Lower leg skin (tissue), 3 donors: ENCODE measurements around the gene ABRACL.

Experiments
- CTCF ChIP-seq, 3 donors: fragments of 450-650 bp; IDR thresholded peaks; one replicate each; pipeline ENCODE4 v1.5.1; 2016; ENCODE audit warnings: antibody characterized with exemption in 3 of 3, mild to moderate bottlenecking in 3 of 3, moderate library complexity in 2 of 3
- POLR2A ChIP-seq, 2 donors: fragments of 450-650 bp; IDR thresholded peaks; one replicate each; pipeline ENCODE4 v1.6.1; 2016 to 2017; ENCODE audit warnings: antibody characterized with exemption in 2 of 2, mild to moderate bottlenecking in 1 of 2, moderate library complexity in 1 of 2

GRCh38 chr6:139010674-139011073 lies 17.9 kb upstream of the ABRACL start:
- no peak for TF ChIP-seq POLR2A (IDR thresholded peaks at IDR 0.05)
- TF ChIP-seq CTCF (IDR thresholded peaks at IDR 0.05): no peak
